ENCODE measurements around the gene RILPL1. TPM values are rescaled to one million over a fixed set of nuclear protein-coding genes. Genes with fewer than 3 reads are reported as not detected.
"Not testable (repeated sequence)": the region's sequence is repeated elsewhere in the genome, so short reads cannot be mapped to it uniquely, and the experiment has no call there.

Gene RILPL1
- total RNA-seq, 1 donor from 2014 or later: 21.2 TPM

DNA sequence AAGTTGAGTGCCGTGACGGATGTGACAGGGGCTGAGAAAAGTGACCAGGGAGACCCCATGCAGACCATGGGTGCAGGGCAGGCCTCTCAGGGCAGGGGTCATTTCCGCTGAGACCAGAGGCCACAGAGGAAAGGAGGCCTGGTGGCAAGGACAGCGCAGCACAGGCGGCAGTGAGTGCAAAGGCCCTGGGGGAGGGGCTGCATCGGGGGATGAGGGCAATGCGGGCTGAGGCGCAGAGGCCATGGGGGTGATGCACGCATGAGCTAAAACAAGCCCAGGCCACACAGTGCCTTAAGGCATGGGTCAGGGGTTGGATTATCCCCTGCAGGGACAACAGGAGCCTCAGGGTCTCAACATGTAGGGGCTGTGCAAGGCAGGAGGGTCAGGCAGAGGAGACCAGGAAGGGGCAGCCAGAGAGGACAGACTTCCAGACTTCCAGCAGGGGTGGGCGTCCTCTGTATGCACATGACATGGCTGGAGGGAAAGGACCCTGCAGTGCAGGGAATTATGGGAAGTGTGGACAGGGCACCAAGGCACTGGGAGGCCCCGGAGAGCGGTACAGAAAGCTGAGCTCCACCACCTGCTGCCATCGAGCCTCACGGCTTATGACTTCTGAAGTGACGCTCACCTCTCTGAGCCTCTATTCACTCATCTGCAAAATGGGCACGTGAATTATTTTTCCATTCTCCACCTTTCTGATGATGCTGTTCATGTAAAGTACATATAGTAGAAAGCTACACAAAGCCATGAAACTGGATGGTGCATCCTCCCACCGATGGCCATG lies 27.3 kb downstream of the RILPL1 start:
- no peak for TF ChIP-seq CTCF (conservative IDR thresholded peaks at IDR 0.05; ENCODE audit: low read depth, low read length)
- H3K4me3 ChIP-seq (ENCODE audit: low read depth, low read length): no peak overlapping the region
- no peak for DNase-seq (ENCODE audit: low read depth)

- DNase-seq (ENCODE audit: low read depth): no peak
Observed at GRCh38 chr12:123502163-123502704, 31.3 kb downstream of the RILPL1 start.

DNA sequence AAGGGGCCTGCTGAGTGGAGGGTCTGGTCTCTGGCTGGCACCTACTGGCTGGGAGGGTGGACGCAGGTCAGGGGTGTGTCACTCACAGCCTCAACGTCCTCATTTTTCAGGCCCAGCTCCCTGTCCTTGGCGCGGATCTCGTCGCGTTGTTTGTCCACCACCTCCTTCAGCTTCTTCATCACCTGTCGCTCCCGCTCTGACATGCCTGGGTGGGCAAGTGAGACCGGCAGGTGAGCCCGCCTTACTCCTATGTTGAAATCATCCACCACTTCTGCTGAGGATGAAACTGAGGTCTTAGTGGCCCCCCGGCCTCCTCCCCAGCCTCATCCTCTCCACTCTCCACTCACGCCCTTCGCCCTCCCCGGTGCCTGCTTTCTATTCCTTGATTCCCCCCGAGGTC lies 34.2 kb downstream of the RILPL1 start:
- DNase-seq (ENCODE audit: low read depth): no peak
- H3K4me3 ChIP-seq (ENCODE audit: low read depth, low read length): no peak overlapping the region
- TF ChIP-seq CTCF (conservative IDR thresholded peaks at IDR 0.05; ENCODE audit: low read depth, low read length): no peak

More at GRCh38 chr12:123502163-123502704, 31.3 kb downstream of the RILPL1 start:
- TF ChIP-seq CTCF (conservative IDR thresholded peaks at IDR 0.05; ENCODE audit: low read depth, low read length): no peak
- no peak overlapping the region for H3K4me3 ChIP-seq (ENCODE audit: low read depth, low read length)

DNA sequence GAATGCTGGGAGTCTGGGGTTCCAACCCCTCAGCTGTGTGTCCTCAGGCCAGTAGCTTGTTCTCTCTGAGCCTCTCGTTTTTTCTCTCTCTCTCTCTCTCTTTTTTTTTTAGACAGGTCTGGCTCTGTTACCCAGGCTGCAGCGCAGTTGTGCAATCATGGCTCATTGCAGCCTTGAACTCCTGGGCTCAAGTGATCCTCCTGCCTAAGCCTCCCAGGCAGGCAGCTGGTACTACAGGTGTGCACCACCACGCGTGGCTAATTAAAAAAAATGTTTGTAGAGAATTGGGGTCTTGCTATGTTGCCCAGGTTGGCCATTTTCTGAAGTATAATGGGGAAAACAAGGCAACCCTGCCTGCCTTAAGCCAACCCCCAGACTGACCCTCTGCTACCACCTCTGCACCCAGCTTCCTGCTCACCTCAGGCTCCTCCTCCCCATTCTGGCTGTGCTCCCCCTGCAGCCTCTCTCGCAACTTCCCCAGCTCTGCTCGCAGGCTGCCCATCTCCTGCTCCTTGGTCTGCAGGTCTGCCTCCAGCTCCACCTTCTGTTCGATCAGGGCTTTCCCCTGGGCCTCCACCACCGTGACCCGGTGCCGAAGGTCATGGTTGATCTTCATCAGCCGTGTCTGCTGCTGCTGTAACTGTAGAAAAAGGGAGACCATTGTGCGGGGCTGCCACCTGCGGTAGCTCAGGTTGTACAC lies 35.2 kb downstream of the RILPL1 start:
- no peak for DNase-seq (ENCODE audit: low read depth)
- no peak overlapping the region for H3K4me3 ChIP-seq (ENCODE audit: low read depth, low read length)
- TF ChIP-seq CTCF (conservative IDR thresholded peaks at IDR 0.05; ENCODE audit: low read depth, low read length): no peak

GRCh38 chr12:123497065-123497464 lies 36.5 kb downstream of the RILPL1 start:
- TF ChIP-seq CTCF (conservative IDR thresholded peaks at IDR 0.05; ENCODE audit: low read depth, low read length): no peak
- no peak for DNase-seq (ENCODE audit: low read depth)
- H3K4me3 ChIP-seq (ENCODE audit: low read depth, low read length): no peak overlapping the region

- H3K4me3 ChIP-seq (ENCODE audit: low read depth, low read length): no peak overlapping the region
- no peak for TF ChIP-seq CTCF (conservative IDR thresholded peaks at IDR 0.05; ENCODE audit: low read depth, low read length)
- DNase-seq (ENCODE audit: low read depth): no peak
Observed at GRCh38 chr12:123494124-123494851, 39.2 kb downstream of the RILPL1 start.

DNA sequence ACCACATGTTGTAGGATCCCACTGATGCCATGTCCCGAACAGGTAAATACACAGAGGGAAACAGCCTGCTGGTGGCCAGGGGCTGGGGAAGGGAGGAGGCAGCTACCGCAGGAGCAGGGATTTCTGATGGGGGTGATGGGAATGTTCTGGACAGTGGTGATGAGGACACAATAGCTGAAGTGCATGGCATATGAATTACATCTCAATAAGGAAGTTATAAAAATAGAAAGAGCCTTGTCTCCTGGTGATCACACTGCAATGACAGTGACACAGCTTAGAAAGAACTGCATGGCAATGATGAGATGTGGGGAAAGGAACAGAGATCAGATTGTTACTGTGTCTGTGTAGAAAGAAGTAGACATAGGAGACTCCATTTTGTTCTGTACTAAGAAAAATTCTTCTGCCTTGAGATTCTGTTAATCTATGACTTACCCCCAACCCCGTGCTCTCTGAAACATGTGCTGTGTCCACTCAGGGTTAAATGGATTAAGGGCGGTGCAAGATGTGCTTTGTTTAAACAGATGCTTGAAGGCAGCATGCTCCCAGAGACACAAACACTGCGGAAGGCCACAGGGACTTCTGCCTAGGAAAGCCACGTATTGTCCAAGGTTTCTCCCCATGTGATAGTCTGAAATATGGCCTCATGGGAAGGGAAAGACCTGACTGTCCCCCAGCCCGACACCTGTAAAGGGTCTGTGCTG lies 41.0 kb downstream of the RILPL1 start:
- not testable (repeated sequence) for DNase-seq (ENCODE audit: low read depth); H3K4me3 ChIP-seq (ENCODE audit: low read depth, low read length)
